Activated CD4-positive, alpha-beta T cell treated with anti-CD3 and anti-CD28 coated beads for 48 hours (primary cell): ENCODE results near the gene PCSK6.
A peak's percentile ranks its signal among the peaks of the same experiment; 100 is the strongest.
"Not testable (repeated sequence)": the region's sequence is repeated elsewhere in the genome, so short reads cannot be mapped to it uniquely, and the experiment has no call there.

Experiments
- DNase-seq: peaks from one replicate; pipeline ENCODE4 v3.0.0-alpha.2; 2020

The PCSK6 gene

GRCh38 chr15:101296418-101297405 is 192.8 kb downstream of the PCSK6 start:
- no peak for DNase-seq

- DNase-seq: no peak
These were observed 193.8 kb downstream of the PCSK6 start for GRCh38 chr15:101295607-101296161.

GRCh38 chr15:101294731-101295606 is 194.5 kb downstream of the PCSK6 start, which contains the start of gene SNRPA1:
Gene SNRPA1 (minus strand): TSS chr15:101295248. CDS start chr15:101295178, 70 bp downstream.
- peak; percentile 99 for DNase-seq

GRCh38 chr15:101293122-101293521 is 196.4 kb downstream of the PCSK6 start:
- no peak for DNase-seq

- no peak for DNase-seq
These were observed 200.5 kb downstream of the PCSK6 start for GRCh38 chr15:101288905-101289513.

- DNase-seq: not testable (repeated sequence)
These were observed 202.2 kb downstream of the PCSK6 start for GRCh38 chr15:101287342-101287741.

- DNase-seq: no peak
These were observed 202.9 kb downstream of the PCSK6 start for GRCh38 chr15:101286471-101287114.

GRCh38 chr15:101283931-101284330 is 205.6 kb downstream of the PCSK6 start:
- no peak for DNase-seq

GRCh38 chr15:101280007-101280406 is 209.5 kb downstream of the PCSK6 start:
- no peak for DNase-seq

- no peak for DNase-seq
These were observed 211.5 kb downstream of the PCSK6 start for GRCh38 chr15:101277943-101278564.

- peak; percentile 92 for DNase-seq
These were observed 212.3 kb downstream of the PCSK6 start, which contains the start of gene SELENOS for GRCh38 chr15:101277038-101277822. Gene SELENOS (minus strand): TSS chr15:101277485. CDS start chr15:101277417, 68 bp downstream.

GRCh38 chr15:101276501-101277037 is 212.9 kb downstream of the PCSK6 start:
- peak; percentile 34 for DNase-seq

- no peak for DNase-seq
These were observed 214.5 kb downstream of the PCSK6 start for GRCh38 chr15:101275018-101275417.

GRCh38 chr15:101273534-101273933 is 216.0 kb downstream of the PCSK6 start:
- no peak for DNase-seq

- DNase-seq: no peak
These were observed 216.9 kb downstream of the PCSK6 start for GRCh38 chr15:101272584-101272983.

GRCh38 chr15:101269479-101270223 is 219.9 kb downstream of the PCSK6 start:
- no peak for DNase-seq

- no peak for DNase-seq
These were observed 222.0 kb downstream of the PCSK6 start for GRCh38 chr15:101267320-101268104.

- DNase-seq: no peak
These were observed 222.7 kb downstream of the PCSK6 start for GRCh38 chr15:101266787-101267186.

- no peak for DNase-seq
These were observed 223.5 kb downstream of the PCSK6 start for GRCh38 chr15:101266034-101266433.
